Right lobe of liver (tissue), 4 donors: ENCODE results near the gene PTPRN2.

ENCODE experiments used
- CTCF ChIP-seq, 4 donors: fragments of 200-600 bp in 3 of 4; fragments of 450-650 bp in 1 of 4; IDR thresholded peaks; one replicate each; pipeline versions ENCODE4 v1.5.1 to v1.8.0; 2016 to 2022; ENCODE audit warnings: antibody characterized with exemption in 4 of 4, mild to moderate bottlenecking in 2 of 4
- POLR2A ChIP-seq: fragments of 450-650 bp; IDR thresholded peaks from one replicate; pipeline ENCODE4 v1.6.1; 2017; ENCODE audit warnings: antibody characterized with exemption, mild to moderate bottlenecking
- donor health status: DM: no; HTN: no; CAD: no.
- donor health status: DM: no; HTN: no; CAD: no.
- donor health status: DM: no; HTN: yes; CAD: no.

DNA sequence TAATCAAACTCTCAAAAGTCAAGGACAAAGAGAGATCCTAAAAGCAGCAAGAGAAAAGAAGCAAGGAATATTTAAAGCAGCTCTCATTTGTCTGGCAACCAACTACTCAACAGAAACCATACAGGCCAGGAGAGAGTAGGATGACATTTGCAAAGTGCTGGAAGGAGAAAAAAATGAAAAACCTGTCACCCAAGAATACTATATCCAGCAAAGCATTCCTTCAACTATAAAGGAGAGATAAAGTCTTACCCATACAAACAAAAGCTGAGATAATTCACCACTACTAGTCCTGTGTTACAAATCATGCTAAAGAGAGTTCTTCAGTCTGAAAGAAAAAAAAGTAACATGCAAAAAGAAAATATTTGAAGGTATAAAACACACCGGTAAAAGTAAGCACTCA, 357.7 kb downstream of the PTPRN2 start:
- TF ChIP-seq CTCF (IDR thresholded peaks at IDR 0.05) (no peak), POLR2A (no peak)
